RWPE2 (cell line): ENCODE data around the gene GNS.

Source experiments
- ATAC-seq: fragments of 200-7000 bp; cut with Tn5 transposase; 3 replicates; pipeline ENCODE4 v1.9.1; 2021; ENCODE audit warnings: low read depth
- DNase-seq: peaks from one replicate; pipeline ENCODE4 v3.0.0-alpha.2; 2020; ENCODE audit warnings: low spot score
- H3K27ac ChIP-seq: fragments of 450-650 bp; 2 replicates; pipeline ENCODE4 v1.5.1; 2017; ENCODE audit warnings: mild to moderate bottlenecking; ENCODE audit not compliant: poor library complexity, severe bottlenecking
- H3K27me3 ChIP-seq: fragments of 250-450 bp; sonication (Bioruptor Pico); 2 replicates; pipeline ENCODE4 v1.5.1; 2021; ENCODE audit warnings: mild to moderate bottlenecking, moderate library complexity; ENCODE audit not compliant: insufficient read depth, poor library complexity, severe bottlenecking
- H3K36me3 ChIP-seq: fragments of 250-450 bp; sonication (Bioruptor Pico); 2 replicates; pipeline ENCODE4 v1.5.1; 2020; ENCODE audit warnings: low read depth, mild to moderate bottlenecking, moderate library complexity
- H3K4me1 ChIP-seq: fragments of 250-450 bp; sonication (Bioruptor Pico); 2 replicates; pipeline ENCODE4 v1.5.1; 2021; ENCODE audit warnings: mild to moderate bottlenecking, moderate library complexity; ENCODE audit not compliant: insufficient read depth, poor library complexity, severe bottlenecking
- H3K4me3 ChIP-seq: fragments of 250-450 bp; sonication (Bioruptor Pico); 2 replicates; pipeline ENCODE4 v1.5.1; 2021; ENCODE audit warnings: mild to moderate bottlenecking, moderate library complexity; ENCODE audit not compliant: severe bottlenecking
- H3K9me3 ChIP-seq: fragments of 250-450 bp; sonication (Bioruptor Pico); 2 replicates; pipeline ENCODE4 v1.5.1; 2021; ENCODE audit warnings: mild to moderate bottlenecking, moderate library complexity; ENCODE audit not compliant: severe bottlenecking
- TF ChIP-seq, protein P1 (sequence below): fragments of 450-650 bp; IDR thresholded peaks from one replicate; pipeline ENCODE4 v1.5.1; 2017; ENCODE audit warnings: mild to moderate bottlenecking, moderate library complexity; ENCODE audit not compliant: poor library complexity, severe bottlenecking

GNS gene

DNA sequence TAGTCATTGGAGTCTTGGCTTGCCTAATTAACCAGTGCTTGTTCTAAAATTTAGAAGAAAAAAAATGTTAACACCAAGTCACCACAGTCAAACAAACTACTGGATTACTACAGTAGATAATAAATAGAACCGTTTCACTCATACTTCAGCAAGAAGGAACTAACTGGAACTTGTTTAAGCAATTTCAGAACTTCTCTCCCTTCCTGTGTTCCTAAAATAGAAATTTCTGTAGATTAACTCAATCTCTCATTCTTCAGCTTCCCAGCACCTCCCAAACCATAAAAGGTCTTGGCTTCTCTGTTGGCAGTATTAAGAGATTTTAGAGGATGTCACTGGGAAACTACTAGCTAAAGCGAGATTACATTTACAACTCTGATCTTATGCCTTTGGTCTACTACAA is 18.6 kb downstream of the GNS start:
- TF ChIP-seq, protein P1, sequence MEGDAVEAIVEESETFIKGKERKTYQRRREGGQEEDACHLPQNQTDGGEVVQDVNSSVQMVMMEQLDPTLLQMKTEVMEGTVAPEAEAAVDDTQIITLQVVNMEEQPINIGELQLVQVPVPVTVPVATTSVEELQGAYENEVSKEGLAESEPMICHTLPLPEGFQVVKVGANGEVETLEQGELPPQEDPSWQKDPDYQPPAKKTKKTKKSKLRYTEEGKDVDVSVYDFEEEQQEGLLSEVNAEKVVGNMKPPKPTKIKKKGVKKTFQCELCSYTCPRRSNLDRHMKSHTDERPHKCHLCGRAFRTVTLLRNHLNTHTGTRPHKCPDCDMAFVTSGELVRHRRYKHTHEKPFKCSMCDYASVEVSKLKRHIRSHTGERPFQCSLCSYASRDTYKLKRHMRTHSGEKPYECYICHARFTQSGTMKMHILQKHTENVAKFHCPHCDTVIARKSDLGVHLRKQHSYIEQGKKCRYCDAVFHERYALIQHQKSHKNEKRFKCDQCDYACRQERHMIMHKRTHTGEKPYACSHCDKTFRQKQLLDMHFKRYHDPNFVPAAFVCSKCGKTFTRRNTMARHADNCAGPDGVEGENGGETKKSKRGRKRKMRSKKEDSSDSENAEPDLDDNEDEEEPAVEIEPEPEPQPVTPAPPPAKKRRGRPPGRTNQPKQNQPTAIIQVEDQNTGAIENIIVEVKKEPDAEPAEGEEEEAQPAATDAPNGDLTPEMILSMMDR = no peak
- peaks cover 61% of the 10 kb centered on the region for H3K36me3 ChIP-seq
- no peaks in the 10 kb centered on the region for H3K27me3 ChIP-seq
- no peak overlapping the region for H3K4me3 ChIP-seq
- ATAC-seq (no peak), DNase-seq (no peak)
- no peak overlapping the region for H3K27ac ChIP-seq
- H3K4me1 ChIP-seq = peaks cover 27% of the 10 kb centered on the region
- no peaks in the 10 kb centered on the region for H3K9me3 ChIP-seq

DNA sequence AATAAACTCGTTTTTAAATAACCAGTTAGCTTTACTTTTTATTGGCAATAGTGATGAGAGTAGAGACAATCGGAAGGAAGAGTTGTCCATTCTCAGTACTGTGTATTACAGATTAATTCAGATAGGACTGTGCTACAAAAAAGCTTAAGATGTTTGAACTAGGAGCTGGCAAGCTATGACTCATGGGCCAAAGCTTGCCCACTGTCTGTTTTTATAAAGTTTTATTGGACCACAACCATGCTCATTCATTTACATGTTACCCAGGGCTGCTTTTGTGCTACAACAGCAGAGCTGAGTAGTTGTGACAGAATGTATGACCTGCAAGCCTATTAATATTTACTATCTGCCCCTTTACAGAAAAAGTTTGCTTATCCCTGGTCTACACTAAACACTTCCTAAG is 19.4 kb downstream of the GNS start:
- Histone ChIP-seq H3K36me3 (peaks cover 65% of the 10 kb centered on the region), H3K27ac (peak overlapping the region; percentile 6), H3K4me1 (peaks cover 20% of the 10 kb centered on the region), H3K4me3 (no peak overlapping the region), H3K27me3 (no peaks in the 10 kb centered on the region), H3K9me3 (no peaks in the 10 kb centered on the region)
- TF ChIP-seq, protein P1 = no peak
- peak; percentile 35; the same call in 1 of the 3 replicates for ATAC-seq
- no peak for DNase-seq

DNA sequence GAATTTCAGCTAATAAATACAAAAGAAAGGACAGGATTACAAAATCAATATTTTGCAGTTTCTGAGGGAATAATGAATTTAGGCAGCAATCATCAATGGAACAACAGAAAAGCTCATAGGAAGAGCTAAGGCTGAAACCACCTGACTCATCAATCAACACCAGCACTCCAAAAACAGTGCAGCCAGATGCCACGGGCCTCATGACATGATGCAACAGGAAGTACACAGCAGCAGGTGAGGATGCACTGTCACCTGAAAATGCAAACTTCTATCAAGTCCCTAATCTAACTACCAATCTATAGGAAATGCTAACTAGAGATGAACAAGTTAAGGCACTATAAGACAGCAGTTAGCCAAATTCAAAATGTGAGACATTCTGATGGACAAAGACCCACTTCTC is 21.7 kb downstream of the GNS start:
- TF ChIP-seq, protein P1 = no peak
- peaks cover 47% of the 10 kb centered on the region for H3K36me3 ChIP-seq
- DNase-seq = no peak

DNA sequence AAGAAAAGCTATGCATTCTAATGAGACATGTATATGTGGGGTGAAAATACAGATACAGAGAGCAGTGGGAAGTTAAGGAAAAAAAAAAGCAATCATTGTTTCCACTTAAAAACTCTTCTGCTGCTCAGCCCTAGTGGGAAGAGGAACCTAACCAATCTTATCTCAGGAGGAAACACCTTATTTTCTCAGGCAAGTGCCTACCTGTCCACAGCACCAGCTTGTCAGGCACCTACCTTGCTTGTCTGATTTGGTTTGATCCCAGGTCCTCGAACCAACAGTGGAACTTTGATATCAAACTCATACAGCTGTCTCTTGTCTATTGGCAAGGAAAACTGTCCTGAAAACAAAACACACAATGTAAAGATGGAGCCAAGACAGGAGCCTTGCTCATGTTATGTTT is 22.4 kb downstream of the GNS start:
- ATAC-seq (no peak), DNase-seq (no peak)
- Histone ChIP-seq H3K9me3 (no peaks in the 10 kb centered on the region), H3K27me3 (no peaks in the 10 kb centered on the region), H3K4me1 (peaks cover 29% of the 10 kb centered on the region), H3K4me3 (no peak overlapping the region), H3K27ac (peak overlapping the region; percentile 24), H3K36me3 (peaks cover 40% of the 10 kb centered on the region)
- TF ChIP-seq, protein P1 = no peak

More for the DNA sequence above, 21.7 kb downstream of the GNS start:
- H3K27me3 ChIP-seq = no peaks in the 10 kb centered on the region
- peak overlapping the region; percentile 24 for H3K27ac ChIP-seq
- ATAC-seq = peak; percentile 23; the same call in 1 of the 3 replicates
- no peaks in the 10 kb centered on the region for H3K9me3 ChIP-seq
- peaks cover 29% of the 10 kb centered on the region for H3K4me1 ChIP-seq
- no peak overlapping the region for H3K4me3 ChIP-seq

DNA sequence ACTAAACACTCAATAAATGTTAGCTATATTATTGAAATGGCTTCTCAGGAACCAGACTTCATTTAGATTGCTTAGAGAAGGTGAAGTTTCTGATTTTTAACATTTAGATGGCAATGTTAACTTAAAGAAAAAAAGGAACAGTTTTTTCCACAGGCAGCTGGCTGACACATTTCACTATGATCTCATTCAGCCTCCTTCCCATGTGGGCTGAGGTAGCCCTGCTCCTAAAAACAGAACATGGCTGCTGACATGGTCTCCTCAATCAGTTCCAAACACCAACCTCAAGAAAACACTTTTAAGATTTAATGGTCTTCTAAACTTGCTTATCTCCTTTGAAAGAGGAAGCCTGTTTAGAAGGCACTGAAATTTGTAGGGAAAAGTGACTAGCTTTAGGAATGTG is 23.8 kb downstream of the GNS start:
- TF ChIP-seq, protein P1 = no peak
- peaks cover 37% of the 10 kb centered on the region for H3K36me3 ChIP-seq
- H3K4me1 ChIP-seq = peaks cover 29% of the 10 kb centered on the region
- H3K4me3 ChIP-seq = no peak overlapping the region
- H3K27ac ChIP-seq = no peak overlapping the region
- no peaks in the 10 kb centered on the region for H3K9me3 ChIP-seq
- DNase-seq (no peak), ATAC-seq (no peak)
- H3K27me3 ChIP-seq = no peaks in the 10 kb centered on the region
